Heart left ventricle (tissue), 13 donors: Measurements from ENCODE around the gene PIM1.

ENCODE experiments used
- CTCF ChIP-seq, 12 donors: fragments of 200-600 bp; sonication (generic) in 4 of 12; IDR thresholded peaks; one replicate each; pipeline versions ENCODE4 v1.5.0 to v1.8.0; 2018 to 2022; ENCODE audit warnings: antibody characterized with exemption in 12 of 12, mild to moderate bottlenecking in 5 of 12
- POLR2A ChIP-seq, 2 donors: fragments of 450-650 bp; IDR thresholded peaks; one replicate each; pipeline ENCODE4 v1.6.1; 2017; ENCODE audit warnings: antibody characterized with exemption in 2 of 2, mild to moderate bottlenecking in 2 of 2, moderate library complexity in 2 of 2
- donor health status: ischemic (EF 13 %, LVEDD 7.1; RV severe dilation, severe dysfunction).
- donor health status: DM: no; HTN: yes; CAD: no.
- donor health status: DM: no; HTN: no; CAD: no.
- donor health status: ischemic (EF 25% LVEDD 6.9; RV normal size, moderate dysfunction).
- donor health status: ischemic (EF 25% LVEDD 5.7; RV mildly dilated, moderate dysfunction).
- donor health status: ischemic (EF 35%, LVEDD 5.7; RV mildly dilated, moderate dysfunction).
- donor health status: nonischemic (EF 11% LVEDD 7.7; RV severe dilation, severe dysfunction).
- donor health status: DM: yes; HTN: yes; CAD: no.
- donor health status: PGD.
- donor health status: ischemic (EF 29% LVEDD 5.4; RV normal size, mild dysfunction).
- donor health status: nonischemic (EF 23%, LVEDD 6.1; RV moderate dilation, normal function).

GRCh38 chr6:37146735-37147157 is 23.2 kb upstream of the PIM1 start:
- TF ChIP-seq CTCF (IDR thresholded peaks at IDR 0.05) (no peak), POLR2A (IDR thresholded peaks at IDR 0.05) (no peak)
